Ectodermal cell (in vitro differentiated cells): ENCODE data around the gene ATP6AP1.

Source experiments
- H3K27ac ChIP-seq: 2 replicates; pipeline ENCODE4 v1.7.0; 2013; ENCODE audit warnings: mild to moderate bottlenecking, low read depth, low read length; ENCODE audit not compliant: insufficient read depth, poor library complexity, severe bottlenecking
- H3K27me3 ChIP-seq: 2 replicates; pipeline ENCODE4 v1.7.0; 2013; ENCODE audit warnings: mild to moderate bottlenecking, low read length; ENCODE audit not compliant: insufficient read depth, control insufficient read depth, poor library complexity, severe bottlenecking
- H3K36me3 ChIP-seq: one replicate; pipeline ENCODE4 v1.7.0; 2013; ENCODE audit warnings: low read length; ENCODE audit not compliant: control insufficient read depth, insufficient read depth
- H3K4me1 ChIP-seq: one replicate; pipeline ENCODE4 v1.7.0; 2013; ENCODE audit warnings: low read length; ENCODE audit not compliant: control insufficient read depth, insufficient read depth
- H3K4me3 ChIP-seq: 2 replicates; pipeline ENCODE4 v1.7.0; 2013; ENCODE audit warnings: low read depth, low read length, control low read depth; ENCODE audit not compliant: insufficient read depth
- H3K9me3 ChIP-seq: 2 replicates; pipeline ENCODE4 v1.7.0; 2013; ENCODE audit warnings: mild to moderate bottlenecking, low read length, moderate library complexity; ENCODE audit not compliant: control insufficient read depth
- WGBS, 2 experiments: methylation state at CpG; one replicate each; pipeline ENCODE4 v1.1.7; 2013; ENCODE audit warnings: missing lambda C conversion rate in 2 of 2; 5-methylcytosine and 5-hydroxymethylcytosine counted together

ATP6AP1 gene

DNA sequence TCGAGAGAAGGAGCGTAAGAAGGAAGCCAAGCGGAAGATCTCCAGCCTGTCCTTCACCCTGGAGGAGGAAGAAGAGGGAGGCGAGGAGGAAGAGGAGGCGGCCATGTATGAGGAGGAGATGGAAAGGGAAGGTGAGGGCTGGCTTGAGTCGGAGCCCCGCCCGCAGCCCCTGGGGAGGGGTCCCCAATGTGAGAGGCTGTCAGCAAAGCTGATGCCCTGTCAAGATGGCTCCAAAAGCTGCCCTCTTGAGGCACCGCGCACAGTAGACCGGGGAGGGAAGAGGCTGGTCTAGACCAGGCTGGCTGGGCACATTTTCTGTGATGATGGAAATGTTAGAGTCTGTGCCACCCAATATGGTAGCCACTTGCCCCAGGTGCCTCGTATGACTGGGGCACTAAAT lies 18.0 kb downstream of the ATP6AP1 start:
- no peaks in the 10 kb centered on the region for H3K27me3 ChIP-seq
- H3K36me3 ChIP-seq = no peaks in the 10 kb centered on the region
- WGBS, 2 experiments = 95 to 96% methylated on average over 12 of the region's 12 CpGs

DNA sequence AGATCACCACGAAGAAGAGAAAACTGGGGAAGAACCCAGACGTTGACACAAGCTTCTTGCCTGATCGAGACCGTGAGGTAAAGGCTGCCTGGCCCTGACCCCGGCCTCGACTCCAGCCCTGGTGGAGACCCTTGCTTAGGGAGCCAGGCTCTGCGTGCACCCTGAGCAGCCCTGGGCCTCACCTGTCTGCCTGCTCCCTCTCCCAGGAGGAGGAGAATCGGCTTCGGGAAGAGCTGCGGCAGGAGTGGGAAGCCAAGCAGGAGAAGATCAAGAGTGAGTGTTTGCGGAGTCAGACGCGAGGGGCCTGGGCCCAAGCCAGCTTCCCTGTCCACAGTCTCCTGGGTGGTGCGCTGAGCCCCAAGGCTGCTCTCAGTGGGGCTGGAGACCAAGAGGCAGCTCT lies 20.0 kb downstream of the ATP6AP1 start:
- Histone ChIP-seq H3K36me3 (no peaks in the 10 kb centered on the region), H3K4me1 (peaks cover 4% of the 10 kb centered on the region), H3K4me3 (no peak overlapping the region), H3K9me3 (no peaks in the 10 kb centered on the region), H3K27me3 (no peaks in the 10 kb centered on the region), H3K27ac (no peak overlapping the region)
- WGBS, 2 experiments = 95 to 97% methylated on average over 14 of the region's 14 CpGs

More for the DNA sequence above, 18.0 kb downstream of the ATP6AP1 start:
- Histone ChIP-seq H3K4me3 (no peak overlapping the region), H3K9me3 (no peaks in the 10 kb centered on the region), H3K27ac (no peak overlapping the region), H3K4me1 (peaks cover 4% of the 10 kb centered on the region)

DNA sequence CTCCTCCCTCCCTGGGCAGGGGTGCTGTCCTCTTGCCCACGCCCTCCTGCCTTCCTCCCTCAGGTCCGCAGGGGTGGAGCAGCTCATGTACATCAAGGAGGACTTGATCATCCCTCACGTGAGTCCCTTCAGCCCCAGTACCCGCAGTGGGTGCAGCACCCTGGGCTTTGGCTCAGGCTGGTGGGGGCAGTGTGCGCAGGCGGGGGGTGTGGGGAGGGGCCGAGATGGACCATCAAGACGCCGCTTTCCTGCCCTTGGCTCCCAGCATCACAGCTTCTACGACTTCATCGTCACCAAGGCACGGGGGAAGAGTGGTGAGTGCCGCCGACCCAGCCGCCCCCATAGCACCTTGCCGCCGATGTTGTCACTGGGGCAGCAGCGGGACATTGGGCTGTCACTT lies 21.1 kb downstream of the ATP6AP1 start:
- Histone ChIP-seq H3K27ac (no peak overlapping the region), H3K4me3 (no peak overlapping the region), H3K4me1 (peaks cover 4% of the 10 kb centered on the region), H3K36me3 (no peaks in the 10 kb centered on the region), H3K27me3 (no peaks in the 10 kb centered on the region), H3K9me3 (no peaks in the 10 kb centered on the region)
- 93 to 97% methylated on average over 18 of the region's 18 CpGs for WGBS, 2 experiments

DNA sequence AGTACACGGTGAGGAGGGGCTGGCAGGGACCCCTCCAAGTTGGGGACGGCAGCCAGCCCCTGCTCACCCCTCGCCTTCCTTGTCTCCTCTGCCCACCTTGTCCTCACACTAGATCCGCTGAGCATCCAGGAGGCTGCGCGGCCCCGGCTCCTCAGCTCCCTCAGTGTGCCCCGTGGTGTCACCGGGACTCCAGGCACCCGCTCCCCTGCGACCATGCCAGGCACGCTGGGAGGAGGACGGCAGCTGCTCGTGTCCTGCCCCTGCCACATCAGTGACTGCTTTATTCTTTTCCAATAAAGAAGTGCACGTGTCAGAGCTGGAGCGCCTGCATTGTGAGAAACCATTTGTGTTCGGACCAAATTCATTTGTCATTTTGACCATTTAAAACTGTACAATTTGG lies 21.8 kb downstream of the ATP6AP1 start:
- H3K36me3 ChIP-seq = no peaks in the 10 kb centered on the region
- H3K27me3 ChIP-seq = no peaks in the 10 kb centered on the region
- no peak overlapping the region for H3K27ac ChIP-seq
- H3K4me3 ChIP-seq = no peak overlapping the region
- WGBS, 2 experiments = 95 to 97% methylated on average over 17 of the region's 17 CpGs
- no peaks in the 10 kb centered on the region for H3K9me3 ChIP-seq
- peaks cover 1% of the 10 kb centered on the region for H3K4me1 ChIP-seq

DNA sequence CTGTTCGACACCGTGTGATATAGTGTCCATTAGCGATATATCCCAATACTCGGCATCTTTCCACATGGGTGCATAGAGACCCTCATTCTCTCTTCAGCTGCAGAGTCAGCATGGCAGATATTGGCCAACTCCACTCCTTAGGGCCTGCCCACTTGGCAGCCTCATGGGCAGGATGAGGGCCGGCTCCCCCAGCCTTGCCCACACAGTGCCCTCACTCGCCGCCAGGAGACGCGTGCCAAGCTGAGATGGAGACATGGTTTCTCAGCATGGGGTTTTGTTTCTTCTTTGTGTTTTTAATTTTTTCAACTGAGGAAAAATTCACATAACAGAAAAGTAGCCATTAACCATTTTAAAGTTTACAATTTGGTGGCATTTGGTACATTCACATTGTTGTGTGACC lies 24.3 kb downstream of the ATP6AP1 start:
- H3K4me3 ChIP-seq = no peak overlapping the region
- no peaks in the 10 kb centered on the region for H3K27me3 ChIP-seq
- no peak overlapping the region for H3K27ac ChIP-seq
- no peaks in the 10 kb centered on the region for H3K36me3 ChIP-seq
- no peaks in the 10 kb centered on the region for H3K4me1 ChIP-seq
- WGBS, 2 experiments = 94 to 95% methylated on average over 5 to 9 of the region's 9 CpGs
- no peaks in the 10 kb centered on the region for H3K9me3 ChIP-seq

DNA sequence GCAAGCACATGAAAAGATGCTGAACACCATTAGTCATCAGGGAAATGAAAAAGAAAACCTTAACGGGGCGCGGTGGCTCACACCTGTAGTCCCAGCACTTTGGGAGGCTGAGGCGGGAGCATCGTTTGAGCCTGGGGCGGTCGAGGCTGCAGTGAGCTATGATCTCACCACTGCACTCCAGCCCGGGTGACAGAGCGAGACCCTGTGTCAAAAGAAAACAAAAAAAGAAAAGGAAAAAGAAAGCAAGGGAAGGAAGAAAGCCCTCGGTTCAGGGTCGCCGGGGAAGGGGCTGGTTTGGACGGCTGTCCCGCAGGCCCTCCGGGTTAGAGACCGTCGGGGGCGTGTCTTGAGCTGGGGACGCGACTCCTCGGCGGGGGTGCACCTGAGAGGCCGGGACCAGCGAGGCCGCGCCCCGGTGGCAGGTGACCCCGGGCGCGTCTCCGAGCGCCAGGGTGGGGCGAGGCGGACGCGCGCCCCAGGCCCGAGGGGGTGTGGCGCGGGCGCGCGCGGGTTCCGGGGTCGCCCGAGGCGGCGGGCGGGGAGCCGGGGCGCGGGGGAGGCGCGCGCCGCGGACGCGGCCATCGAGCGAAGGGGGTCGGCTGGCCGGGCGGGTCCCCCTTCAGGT lies 29.1 kb downstream of the ATP6AP1 start:
- Histone ChIP-seq H3K36me3 (no peaks in the 10 kb centered on the region), H3K27ac (no peak overlapping the region), H3K9me3 (no peaks in the 10 kb centered on the region), H3K4me1 (no peaks in the 10 kb centered on the region), H3K27me3 (no peaks in the 10 kb centered on the region), H3K4me3 (peak overlapping the region; percentile 64)
- 4% methylated on average over 65 of the region's 65 CpGs for WGBS, 2 experiments

DNA sequence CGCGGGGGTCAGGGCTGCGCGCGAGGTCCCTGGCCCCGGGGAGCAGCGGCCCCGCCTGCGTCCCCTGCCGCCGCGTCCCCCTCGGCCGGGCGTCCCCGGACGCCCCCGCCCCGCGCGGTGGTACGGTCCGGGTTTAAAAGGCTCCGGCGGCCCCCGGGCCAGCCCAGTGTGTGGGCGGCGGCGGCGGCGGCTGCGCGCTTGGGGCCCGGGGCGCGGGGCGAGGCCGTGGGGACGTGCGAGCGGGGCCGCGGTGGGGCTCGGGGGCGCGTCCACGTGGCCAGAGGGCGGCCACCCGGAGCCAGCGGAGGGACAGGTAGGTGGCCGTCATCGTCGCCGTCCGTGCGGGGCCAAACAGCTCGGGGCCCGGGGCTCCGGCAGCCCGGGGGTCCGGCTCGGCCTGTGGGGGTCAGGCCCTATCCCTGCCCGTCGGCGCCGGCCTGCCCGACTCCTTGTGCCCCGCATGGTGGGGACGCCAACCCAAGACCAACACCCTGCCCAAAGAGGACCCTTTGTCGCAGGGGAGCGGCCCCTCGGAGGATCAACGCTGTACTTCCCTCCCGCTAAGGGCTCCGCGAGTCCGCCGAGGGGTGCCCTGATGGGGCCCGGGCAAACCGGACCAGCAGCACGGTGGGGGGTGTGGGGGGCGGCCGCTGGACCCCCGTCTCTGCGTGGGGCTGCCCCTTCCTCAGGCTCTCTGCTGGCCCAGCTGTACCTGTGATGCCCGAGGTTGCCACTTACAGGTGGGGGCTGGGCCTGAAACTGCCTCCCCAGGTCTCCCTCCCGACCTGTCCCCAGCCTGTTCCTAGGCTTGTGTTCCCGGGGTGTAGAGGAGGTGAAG lies 29.9 kb downstream of the ATP6AP1 start, which contains the start of gene PLXNA3:
PLXNA3 (plus strand) TSS at position 166 of the 838 bp plus-strand sequence. CDS start 1,903 bp downstream, outside the sequence.
- H3K9me3 ChIP-seq = no peaks in the 10 kb centered on the region
- no peaks in the 10 kb centered on the region for H3K36me3 ChIP-seq
- H3K27ac ChIP-seq = peak within 1 kb of the TSS; percentile 23
- H3K4me1 ChIP-seq = no peaks in the 10 kb centered on the region
- H3K27me3 ChIP-seq = no peaks in the 10 kb centered on the region
- 0 to 1% methylated on average over 88 of the region's 88 CpGs for WGBS, 2 experiments
- H3K4me3 ChIP-seq = peak within 1 kb of the TSS; percentile 64

DNA sequence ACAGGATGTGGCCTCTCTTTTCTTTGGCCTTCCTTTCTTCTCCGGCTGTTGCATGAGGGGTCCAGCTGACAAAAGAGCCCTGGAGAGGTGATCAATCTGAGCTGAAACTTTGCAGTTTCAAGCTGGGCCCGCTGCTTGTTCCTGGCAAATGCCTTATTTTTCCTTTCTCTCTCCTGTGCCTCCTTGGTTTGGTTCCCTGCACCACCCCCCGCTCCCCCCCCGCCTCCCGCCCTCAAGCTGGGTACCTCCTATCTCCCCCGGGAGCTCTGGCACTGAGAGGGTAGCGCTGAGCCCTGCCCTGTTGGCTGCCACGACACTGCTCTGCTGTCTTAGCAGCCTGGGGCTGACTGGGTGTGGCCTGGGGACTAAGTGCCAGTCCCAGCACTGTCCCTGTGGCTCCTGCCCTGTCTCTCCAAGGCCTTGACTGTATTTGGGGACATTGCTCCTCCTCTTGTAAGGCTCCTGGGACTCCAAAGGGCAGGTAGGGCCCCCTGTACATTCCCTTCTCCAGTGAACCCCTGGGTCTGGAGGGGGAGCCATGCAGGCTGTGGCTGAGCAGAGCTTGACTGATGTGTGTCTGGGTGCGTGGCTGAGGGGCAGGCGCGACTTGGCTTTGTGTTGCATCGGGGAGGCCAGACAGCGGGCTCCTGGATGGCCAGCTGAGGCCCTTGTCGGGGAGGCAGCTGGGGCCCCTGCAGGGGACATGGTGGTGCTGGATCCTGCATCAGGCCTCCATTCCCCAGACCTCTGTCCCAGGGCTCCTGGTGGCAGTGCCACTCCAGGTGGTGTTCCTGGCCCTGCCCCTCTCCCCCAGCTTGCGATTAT lies 30.7 kb downstream of the ATP6AP1 start:
- H3K36me3 ChIP-seq = no peaks in the 10 kb centered on the region
- H3K9me3 ChIP-seq = no peaks in the 10 kb centered on the region
- H3K4me1 ChIP-seq = no peaks in the 10 kb centered on the region
- H3K27ac ChIP-seq = peak overlapping the region; percentile 23
- WGBS, 2 experiments = 33 to 42% methylated on average over 13 to 15 of the region's 15 CpGs
- H3K4me3 ChIP-seq = peak overlapping the region; percentile 64
- no peaks in the 10 kb centered on the region for H3K27me3 ChIP-seq

DNA sequence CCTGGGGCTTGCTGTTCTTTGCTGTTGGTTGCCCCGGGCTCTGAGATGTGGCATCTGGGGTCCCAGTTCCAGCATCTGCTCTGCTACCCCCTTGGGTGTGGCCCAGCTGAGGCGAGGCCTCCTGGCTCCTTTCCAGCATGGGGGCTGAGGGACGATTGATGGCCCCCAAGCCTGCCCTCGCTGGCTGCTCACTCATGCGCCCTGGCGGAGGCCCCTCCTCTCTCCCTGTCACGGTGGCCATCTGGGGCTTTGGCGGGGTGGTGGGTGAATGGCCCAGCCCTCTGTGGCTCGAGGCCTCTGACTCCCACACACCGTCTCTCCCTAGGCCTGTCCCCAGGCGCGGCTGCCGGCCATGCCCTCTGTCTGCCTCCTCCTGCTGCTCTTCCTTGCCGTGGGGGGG lies 31.4 kb downstream of the ATP6AP1 start:
- Histone ChIP-seq H3K27me3 (no peaks in the 10 kb centered on the region), H3K36me3 (no peaks in the 10 kb centered on the region), H3K9me3 (no peaks in the 10 kb centered on the region), H3K4me3 (peak overlapping the region; percentile 64), H3K4me1 (no peaks in the 10 kb centered on the region), H3K27ac (no peak overlapping the region)
- WGBS, 2 experiments = 69 to 79% methylated on average over 13 to 14 of the region's 14 CpGs

DNA sequence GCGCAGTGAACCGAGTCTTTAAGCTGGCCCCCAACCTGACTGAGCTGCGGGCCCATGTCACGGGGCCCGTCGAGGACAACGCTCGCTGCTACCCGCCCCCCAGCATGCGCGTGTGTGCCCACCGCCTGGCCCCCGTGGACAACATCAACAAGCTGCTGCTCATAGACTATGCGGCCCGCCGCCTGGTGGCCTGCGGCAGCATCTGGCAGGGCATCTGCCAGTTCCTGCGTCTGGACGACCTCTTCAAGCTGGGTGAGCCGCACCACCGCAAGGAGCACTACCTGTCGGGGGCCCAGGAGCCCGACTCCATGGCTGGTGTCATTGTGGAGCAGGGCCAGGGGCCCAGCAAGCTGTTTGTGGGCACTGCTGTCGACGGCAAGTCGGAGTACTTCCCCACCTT lies 31.8 kb downstream of the ATP6AP1 start:
- Histone ChIP-seq H3K9me3 (no peaks in the 10 kb centered on the region), H3K36me3 (no peaks in the 10 kb centered on the region), H3K4me1 (no peaks in the 10 kb centered on the region), H3K4me3 (no peak overlapping the region), H3K27ac (no peak overlapping the region), H3K27me3 (no peaks in the 10 kb centered on the region)
- WGBS, 2 experiments = 95% methylated on average over 26 of the region's 26 CpGs
